Loucy (cell line): ENCODE data around the gene PLBD1.

Experiments
- EZH2phosphoT487 ChIP-seq: fragments of 200-600 bp; IDR thresholded peaks from 2 replicates; pipeline ENCODE4 v1.6.1; 2018; ENCODE audit warnings: antibody characterized with exemption, mild to moderate bottlenecking, moderate library complexity, borderline replicate concordance
- TF ChIP-seq, protein P1 (sequence below): fragments of 200-600 bp; sonication (generic); conservative IDR thresholded peaks from 2 replicates; pipeline ENCODE4 v1.5.1; 2014; ENCODE audit warnings: mild to moderate bottlenecking, antibody characterized with exemption, low read length

DNA sequence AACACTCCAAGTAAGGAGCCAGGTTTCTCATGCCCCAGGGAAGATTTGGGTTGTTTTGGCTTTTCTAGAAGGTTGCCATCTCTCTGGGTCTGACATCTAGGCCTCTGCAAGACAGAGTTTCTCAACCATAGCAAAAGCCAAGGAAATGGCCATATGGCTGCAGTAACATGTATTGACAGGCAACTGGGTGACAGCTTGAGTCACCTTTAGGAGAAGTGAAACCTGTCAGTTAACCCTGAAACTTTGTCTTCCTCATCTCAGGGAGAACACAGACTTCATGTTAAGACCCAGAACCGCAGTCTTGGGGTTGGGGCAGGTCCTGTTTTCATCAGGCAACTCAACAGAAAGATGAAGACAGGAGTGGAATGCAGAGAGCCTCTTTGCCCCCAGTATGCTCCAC lies 46.0 kb upstream of the PLBD1 start:
- TF ChIP-seq, protein P1, sequence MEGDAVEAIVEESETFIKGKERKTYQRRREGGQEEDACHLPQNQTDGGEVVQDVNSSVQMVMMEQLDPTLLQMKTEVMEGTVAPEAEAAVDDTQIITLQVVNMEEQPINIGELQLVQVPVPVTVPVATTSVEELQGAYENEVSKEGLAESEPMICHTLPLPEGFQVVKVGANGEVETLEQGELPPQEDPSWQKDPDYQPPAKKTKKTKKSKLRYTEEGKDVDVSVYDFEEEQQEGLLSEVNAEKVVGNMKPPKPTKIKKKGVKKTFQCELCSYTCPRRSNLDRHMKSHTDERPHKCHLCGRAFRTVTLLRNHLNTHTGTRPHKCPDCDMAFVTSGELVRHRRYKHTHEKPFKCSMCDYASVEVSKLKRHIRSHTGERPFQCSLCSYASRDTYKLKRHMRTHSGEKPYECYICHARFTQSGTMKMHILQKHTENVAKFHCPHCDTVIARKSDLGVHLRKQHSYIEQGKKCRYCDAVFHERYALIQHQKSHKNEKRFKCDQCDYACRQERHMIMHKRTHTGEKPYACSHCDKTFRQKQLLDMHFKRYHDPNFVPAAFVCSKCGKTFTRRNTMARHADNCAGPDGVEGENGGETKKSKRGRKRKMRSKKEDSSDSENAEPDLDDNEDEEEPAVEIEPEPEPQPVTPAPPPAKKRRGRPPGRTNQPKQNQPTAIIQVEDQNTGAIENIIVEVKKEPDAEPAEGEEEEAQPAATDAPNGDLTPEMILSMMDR: no peak
- no peak for TF ChIP-seq EZH2phosphoT487
